AG04450 (cell line): ENCODE data around the gene CA11. TPM values are rescaled to one million over a fixed set of nuclear protein-coding genes. Genes with fewer than 3 reads are reported as not detected.

Experiments
- CTCF ChIA-PET: fragments of 300-600, 350-600 bp; formaldehyde crosslinking; extraction: SDS; loops from one replicate; lab custom pipeline; 2022; ENCODE audit warnings: antibody characterized with exemption, inconsistent platforms; lab: Charles Lee
- POLR2A ChIA-PET: fragments of 350-600 bp; formaldehyde crosslinking; extraction: SDS; loops from one replicate; lab custom pipeline; 2021; ENCODE audit warnings: antibody characterized with exemption, inconsistent platforms; lab: Yijun Ruan, JAX
- DNase-seq: peaks from one replicate; pipeline ENCODE4 v3.0.0-alpha.2; 2011; ENCODE audit warnings: low read depth, low spot score
- H3K27ac ChIP-seq: one replicate; pipeline ENCODE4 v1.5.1; 2012; ENCODE audit warnings: low read depth, low read length, control low read depth
- H3K27me3 ChIP-seq: one replicate; pipeline ENCODE4 v1.6.0; 2012; ENCODE audit warnings: low read length; ENCODE audit not compliant: control insufficient read depth, insufficient read depth
- H3K4me3 ChIP-seq: 2 replicates; pipeline ENCODE4 v1.5.1; 2011; ENCODE audit warnings: mild to moderate bottlenecking, low read depth, low read length, control low read depth
- H3K9me3 ChIP-seq: 2 replicates; pipeline ENCODE4 v1.5.1; 2012; ENCODE audit warnings: low read length; ENCODE audit not compliant: control insufficient read depth, insufficient read depth
- polyA plus RNA-seq: library from polyadenylated mRNA; depleted of rRNA; stranded (reverse); fragments of >200 nt; gene quantifications from 2 replicates; pipeline ENCODE4 v1.2.3, GENCODE V29; 2011
- TF ChIP-seq, protein P1 (sequence below): IDR thresholded peaks from 2 replicates; pipeline ENCODE4 v1.5.1; 2011; ENCODE audit warnings: low read depth, low read length, control low read depth, inconsistent platforms

The CA11 gene
- polyA plus RNA-seq, 1 experiment: 3.7 TPM

DNA sequence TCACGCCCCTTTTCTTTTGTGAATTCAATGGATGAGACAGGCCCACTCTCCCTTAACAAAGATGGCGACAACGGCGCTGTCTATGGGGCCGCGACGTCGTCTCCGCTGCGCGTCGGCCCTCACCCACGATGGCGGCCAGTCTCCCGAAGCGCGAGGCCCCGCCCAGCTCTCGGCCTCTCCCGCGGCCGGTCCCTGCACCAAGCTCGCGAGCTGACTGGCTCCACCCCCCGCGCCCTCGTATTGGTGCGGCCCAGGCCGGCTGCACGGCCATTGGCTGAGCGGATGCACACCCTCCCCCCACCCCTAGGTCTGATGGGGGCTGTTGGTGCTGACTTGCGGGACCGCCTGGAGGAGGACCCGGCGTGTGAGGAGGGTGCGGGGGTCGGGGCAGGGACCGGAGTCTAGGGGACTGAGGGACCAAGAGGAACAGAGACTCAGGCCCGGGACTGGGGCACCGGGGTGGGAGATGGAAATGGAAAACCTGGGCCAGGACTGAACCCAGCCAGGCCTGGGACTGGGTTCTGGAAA, 21.9 kb downstream of the CA11 start:
- TF ChIP-seq, protein P1, sequence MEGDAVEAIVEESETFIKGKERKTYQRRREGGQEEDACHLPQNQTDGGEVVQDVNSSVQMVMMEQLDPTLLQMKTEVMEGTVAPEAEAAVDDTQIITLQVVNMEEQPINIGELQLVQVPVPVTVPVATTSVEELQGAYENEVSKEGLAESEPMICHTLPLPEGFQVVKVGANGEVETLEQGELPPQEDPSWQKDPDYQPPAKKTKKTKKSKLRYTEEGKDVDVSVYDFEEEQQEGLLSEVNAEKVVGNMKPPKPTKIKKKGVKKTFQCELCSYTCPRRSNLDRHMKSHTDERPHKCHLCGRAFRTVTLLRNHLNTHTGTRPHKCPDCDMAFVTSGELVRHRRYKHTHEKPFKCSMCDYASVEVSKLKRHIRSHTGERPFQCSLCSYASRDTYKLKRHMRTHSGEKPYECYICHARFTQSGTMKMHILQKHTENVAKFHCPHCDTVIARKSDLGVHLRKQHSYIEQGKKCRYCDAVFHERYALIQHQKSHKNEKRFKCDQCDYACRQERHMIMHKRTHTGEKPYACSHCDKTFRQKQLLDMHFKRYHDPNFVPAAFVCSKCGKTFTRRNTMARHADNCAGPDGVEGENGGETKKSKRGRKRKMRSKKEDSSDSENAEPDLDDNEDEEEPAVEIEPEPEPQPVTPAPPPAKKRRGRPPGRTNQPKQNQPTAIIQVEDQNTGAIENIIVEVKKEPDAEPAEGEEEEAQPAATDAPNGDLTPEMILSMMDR: no peak
- peak; percentile 95 for DNase-seq
- H3K9me3 ChIP-seq: no peaks in the 10 kb centered on the region; the same call in 1 of the 2 replicates
- ChIA-PET CTCF (interaction anchor here (1.1 kb wide), 1 partner anchor 369 kb away, joined by 3 read pairs; the partner anchor contains the start of gene RUVBL2), POLR2A (interaction anchor here (0.7 to 1.3 kb wide), 4 partner anchors 9 to 183 kb away, joined by 3 to 8 read pairs (median 5); no protein-coding TSS in a partner anchor)
- H3K27me3 ChIP-seq: no peaks in the 10 kb centered on the region
- peak overlapping the region; percentile 58 for H3K27ac ChIP-seq
- H3K4me3 ChIP-seq: peak overlapping the region; percentile 68

DNA sequence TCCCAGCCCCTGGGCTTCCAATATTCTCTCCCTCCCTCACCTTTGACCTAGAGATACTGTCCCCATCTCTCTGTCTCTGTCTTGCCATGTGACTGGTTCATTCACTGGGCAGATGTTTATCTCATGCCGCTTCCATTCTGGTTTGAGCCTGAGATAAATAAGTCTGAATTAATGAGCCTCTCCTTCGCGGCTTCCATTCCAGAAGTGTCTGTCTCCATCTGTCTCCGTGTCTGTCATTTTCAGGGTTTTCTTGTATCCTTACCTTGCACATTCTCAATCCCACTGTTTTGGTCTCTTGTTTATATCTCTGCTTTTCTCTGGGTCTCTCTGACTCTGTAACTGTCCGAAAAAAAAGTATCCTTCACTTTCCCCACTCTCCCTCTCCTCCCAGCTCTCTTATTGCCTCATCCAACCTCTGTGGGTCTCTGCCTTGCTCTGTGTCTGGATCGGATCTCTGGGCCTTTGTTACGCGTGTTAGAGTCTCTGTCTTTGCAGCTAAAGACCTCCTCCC, 22.4 kb downstream of the CA11 start:
- Histone ChIP-seq H3K4me3 (peak overlapping the region; percentile 55), H3K9me3 (no peaks in the 10 kb centered on the region; the same call in 1 of the 2 replicates), H3K27me3 (no peaks in the 10 kb centered on the region), H3K27ac (peak overlapping the region; percentile 58)
- TF ChIP-seq, protein P1: no peak
- CTCF ChIA-PET: interaction anchor here (1.1 kb wide), 1 partner anchor 370 kb away, joined by 3 read pairs; the partner anchor contains the start of gene RUVBL2
- POLR2A ChIA-PET: interaction anchor here (0.7 to 1.3 kb wide), 4 partner anchors 9 to 183 kb away, joined by 3 to 8 read pairs (median 5); no protein-coding TSS in a partner anchor
- no peak for DNase-seq

DNA sequence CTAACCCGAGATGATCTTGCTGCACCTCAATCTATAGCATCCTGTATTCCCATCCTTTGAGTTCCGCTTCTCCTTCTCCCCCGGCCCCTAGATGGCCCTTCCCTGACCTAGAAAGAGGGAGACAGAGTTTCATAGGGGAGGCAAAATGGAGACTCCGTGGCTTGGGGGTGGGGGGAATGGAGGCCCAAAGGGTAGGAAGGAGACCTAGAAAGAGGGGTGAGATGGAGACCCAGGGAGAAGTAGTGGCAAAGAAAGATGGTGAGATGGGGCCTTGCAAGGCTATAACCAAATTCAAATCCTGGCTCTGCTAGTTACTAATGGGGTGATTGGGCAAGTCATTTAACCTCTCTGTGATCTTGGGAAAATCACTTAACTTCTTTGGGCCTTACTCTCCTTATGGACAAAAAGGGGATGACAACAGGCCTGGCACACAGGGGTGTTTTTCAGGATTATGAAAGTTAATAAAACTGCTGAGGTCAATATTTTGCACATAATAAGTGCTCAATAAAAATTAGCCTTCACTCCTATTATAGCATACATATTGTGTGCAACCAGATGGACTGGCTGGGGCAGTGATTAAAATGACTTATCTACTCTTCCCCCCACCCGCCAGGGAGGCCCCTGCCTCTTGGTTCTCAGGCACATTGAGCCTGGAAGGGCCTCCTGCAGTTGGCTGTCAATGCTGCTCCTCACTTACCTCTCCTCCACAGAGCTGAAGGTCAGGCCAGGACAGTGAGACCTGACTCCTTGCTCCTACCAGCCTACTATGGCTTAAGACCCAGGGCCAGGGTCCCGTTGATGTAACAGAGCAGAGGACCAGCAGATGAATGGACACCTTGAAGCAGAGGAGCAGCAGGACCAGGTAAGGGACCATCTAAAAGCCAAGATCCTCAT, 26.0 kb downstream of the CA11 start:
- TF ChIP-seq, protein P1: peak; percentile 4; the same call in 1 of the 2 replicates
- Histone ChIP-seq H3K9me3 (no peaks in the 10 kb centered on the region; the same call in 1 of the 2 replicates), H3K27ac (peak overlapping the region; percentile 82), H3K27me3 (no peaks in the 10 kb centered on the region), H3K4me3 (peak overlapping the region; percentile 75)
- POLR2A ChIA-PET: interaction anchor here (0.6 to 1.6 kb wide), 17 partner anchors 8 to 373 kb away, joined by 3 to 25 read pairs (median 5); partner anchors contain the start of genes CA11, DBP, GYS1 and RUVBL2
- CTCF ChIA-PET: interaction anchor here (1.2 kb wide), 1 partner anchor 11 kb away, joined by 4 read pairs; no protein-coding TSS in a partner anchor
- no peak for DNase-seq

DNA sequence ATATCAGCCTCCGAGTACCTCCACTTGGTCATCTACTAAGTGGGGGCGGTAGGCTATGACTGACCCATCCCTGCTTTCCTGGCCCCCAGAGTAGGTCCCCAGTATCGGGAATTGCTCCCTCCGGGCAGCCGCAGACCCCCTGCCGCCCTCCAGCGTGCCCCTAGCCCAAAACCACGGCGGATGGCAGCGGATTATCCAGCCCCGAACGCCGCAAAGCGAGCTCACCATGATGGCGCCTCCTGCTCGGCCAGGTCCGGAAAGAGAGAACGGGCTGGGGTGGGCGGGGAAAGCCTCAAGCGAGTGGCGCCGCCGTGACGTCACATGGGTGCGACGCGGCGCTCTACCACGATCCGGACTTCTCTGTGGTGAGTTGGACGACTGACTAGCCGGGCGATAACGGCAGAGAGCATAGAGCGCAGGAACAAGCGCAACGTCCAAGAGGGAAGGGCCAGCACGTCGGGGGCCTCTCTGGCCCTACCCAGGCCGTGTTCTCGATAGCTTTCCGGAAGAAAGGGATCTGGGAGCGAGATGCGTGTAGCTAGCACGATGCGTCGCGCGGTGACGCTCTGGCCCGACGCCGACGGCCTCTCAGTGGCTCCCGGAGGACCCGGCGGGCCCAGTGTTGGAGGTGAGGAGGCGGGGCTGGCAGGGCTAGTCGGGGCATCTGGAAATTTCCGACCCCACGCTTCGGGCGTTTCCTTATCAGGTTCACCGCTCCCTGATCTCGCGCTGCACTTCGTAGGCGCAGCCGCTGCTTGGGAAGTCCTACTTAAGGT, 26.9 kb downstream of the CA11 start, which contains the start of the genes RPL18 and SPHK2:
TSS of gene RPL18 (minus strand) at position 263 of the 776 bp plus-strand sequence. CDS start at position 228, 35 bp downstream.
TSS of gene SPHK2 (plus strand) at position 591 of the 776 bp plus-strand sequence. CDS start 1,009 bp downstream, outside the sequence.
- TF ChIP-seq, protein P1: no peak
- H3K9me3 ChIP-seq: no peaks in the 10 kb centered on the region; the same call in 1 of the 2 replicates
- peak; percentile 100 for DNase-seq
- ChIA-PET POLR2A (interaction anchor here (0.5 to 1.6 kb wide), 25 partner anchors 9 to 598 kb away, joined by 3 to 25 read pairs (median 5); partner anchors contain the start of genes CA11, DBP, GYS1 and RUVBL2), CTCF (interaction anchor here (0.7 to 1.2 kb wide), 3 partner anchors 10 to 31 kb away, joined by 3 to 5 read pairs (median 4); no protein-coding TSS in a partner anchor)
- no peaks in the 10 kb centered on the region for H3K27me3 ChIP-seq
- H3K4me3 ChIP-seq: peak within 1 kb of the TSS; percentile 97
- peak within 1 kb of the TSS; percentile 86 for H3K27ac ChIP-seq
